ENCODE measurements around the gene AP2S1.
"Not testable (repeated sequence)": the region's sequence is repeated elsewhere in the genome, so short reads cannot be mapped to it uniquely, and the experiment has no call there.

AP2S1 gene

GRCh38 chr19:46850228-46851203 is at the start of gene AP2S1:
TSS of gene AP2S1 (minus strand) at chr19:46850846. CDS start at chr19:46850766, 80 bp downstream.
- Mint-ChIP-seq H3K4me3 (peak within 1 kb of the TSS; percentile 91), H3K27ac (peak within 1 kb of the TSS; percentile 90), H3K27me3 (no peaks in the 10 kb centered on the region), H3K36me3 (ENCODE audit: low read depth) (peaks cover 20% of the 10 kb centered on the region), H3K9me3 (no peaks in the 10 kb centered on the region), H3K4me1 (ENCODE audit: low read depth) (peaks cover 26% of the 10 kb centered on the region)
- peak; percentile 92 for DNase-seq

- Mint-ChIP-seq H3K27me3 (no peaks in the 10 kb centered on the region), H3K9me3 (no peaks in the 10 kb centered on the region), H3K36me3 (ENCODE audit: low read depth) (no peaks in the 10 kb centered on the region), H3K4me3 (no peak overlapping the region), H3K4me1 (ENCODE audit: low read depth) (peaks cover 53% of the 10 kb centered on the region), H3K27ac (no peak overlapping the region)
- no peak for DNase-seq
Observed at GRCh38 chr19:46900341-46900740, 49.7 kb upstream of the AP2S1 start.

GRCh38 chr19:46898731-46899130 is 48.1 kb upstream of the AP2S1 start:
- Mint-ChIP-seq H3K4me1 (ENCODE audit: low read depth) (peaks cover 52% of the 10 kb centered on the region), H3K36me3 (ENCODE audit: low read depth) (no peaks in the 10 kb centered on the region), H3K9me3 (no peaks in the 10 kb centered on the region), H3K4me3 (no peak overlapping the region), H3K27ac (no peak overlapping the region), H3K27me3 (no peaks in the 10 kb centered on the region)
- DNase-seq: no peak

GRCh38 chr19:46896076-46896794 is 45.6 kb upstream of the AP2S1 start:
- H3K4me1 Mint-ChIP-seq (ENCODE audit: low read depth): peaks cover 38% of the 10 kb centered on the region
- H3K4me3 Mint-ChIP-seq: no peak overlapping the region
- H3K27ac Mint-ChIP-seq: no peak overlapping the region
- H3K27me3 Mint-ChIP-seq: no peaks in the 10 kb centered on the region
- H3K36me3 Mint-ChIP-seq (ENCODE audit: low read depth): no peaks in the 10 kb centered on the region
- DNase-seq: no peak
- no peaks in the 10 kb centered on the region for H3K9me3 Mint-ChIP-seq

- H3K4me3 Mint-ChIP-seq: no peak overlapping the region
Observed at GRCh38 chr19:46892252-46893179, 41.9 kb upstream of the AP2S1 start.

GRCh38 chr19:46890423-46891170 is 40.0 kb upstream of the AP2S1 start:
- H3K27me3 Mint-ChIP-seq: no peaks in the 10 kb centered on the region
- H3K9me3 Mint-ChIP-seq: no peaks in the 10 kb centered on the region
- peaks cover 50% of the 10 kb centered on the region for H3K4me1 Mint-ChIP-seq (ENCODE audit: low read depth)
- no peak overlapping the region for H3K4me3 Mint-ChIP-seq
- peaks cover 3% of the 10 kb centered on the region for H3K36me3 Mint-ChIP-seq (ENCODE audit: low read depth)
- no peak overlapping the region for H3K27ac Mint-ChIP-seq
- no peak for DNase-seq

More at GRCh38 chr19:46892252-46893179, 41.9 kb upstream of the AP2S1 start:
- Mint-ChIP-seq H3K36me3 (ENCODE audit: low read depth) (peaks cover 2% of the 10 kb centered on the region), H3K27ac (no peak overlapping the region), H3K27me3 (no peaks in the 10 kb centered on the region), H3K4me1 (ENCODE audit: low read depth) (peaks cover 40% of the 10 kb centered on the region), H3K9me3 (no peaks in the 10 kb centered on the region)
- no peak for DNase-seq

- no peak for DNase-seq
- Mint-ChIP-seq H3K36me3 (ENCODE audit: low read depth) (peaks cover 3% of the 10 kb centered on the region), H3K4me3 (no peak overlapping the region), H3K27ac (no peak overlapping the region), H3K4me1 (ENCODE audit: low read depth) (peaks cover 44% of the 10 kb centered on the region), H3K9me3 (no peaks in the 10 kb centered on the region), H3K27me3 (no peaks in the 10 kb centered on the region)
Observed at GRCh38 chr19:46887240-46887782, 36.7 kb upstream of the AP2S1 start.

- no peaks in the 10 kb centered on the region for H3K9me3 Mint-ChIP-seq
- peaks cover 3% of the 10 kb centered on the region for H3K36me3 Mint-ChIP-seq (ENCODE audit: low read depth)
- H3K4me1 Mint-ChIP-seq (ENCODE audit: low read depth): peaks cover 44% of the 10 kb centered on the region
- no peak for DNase-seq
- no peaks in the 10 kb centered on the region for H3K27me3 Mint-ChIP-seq
- H3K4me3 Mint-ChIP-seq: no peak overlapping the region
- H3K27ac Mint-ChIP-seq: peak overlapping the region; percentile 5
Observed at GRCh38 chr19:46886546-46887239, 36.0 kb upstream of the AP2S1 start.

GRCh38 chr19:46885411-46885810 is 34.8 kb upstream of the AP2S1 start:
- Mint-ChIP-seq H3K9me3 (no peaks in the 10 kb centered on the region), H3K36me3 (ENCODE audit: low read depth) (peaks cover 3% of the 10 kb centered on the region), H3K4me3 (no peak overlapping the region), H3K4me1 (ENCODE audit: low read depth) (peaks cover 40% of the 10 kb centered on the region), H3K27me3 (no peaks in the 10 kb centered on the region), H3K27ac (no peak overlapping the region)
- no peak for DNase-seq

GRCh38 chr19:46882751-46883150 is 32.1 kb upstream of the AP2S1 start:
- peaks cover 44% of the 10 kb centered on the region for H3K4me1 Mint-ChIP-seq (ENCODE audit: low read depth)
- H3K27ac Mint-ChIP-seq; H3K4me3 Mint-ChIP-seq; DNase-seq; H3K9me3 Mint-ChIP-seq; H3K36me3 Mint-ChIP-seq (ENCODE audit: low read depth); H3K27me3 Mint-ChIP-seq: not testable (repeated sequence)

GRCh38 chr19:46882034-46882433 is 31.4 kb upstream of the AP2S1 start:
- Mint-ChIP-seq H3K4me3 (no peak overlapping the region), H3K9me3 (no peaks in the 10 kb centered on the region), H3K4me1 (ENCODE audit: low read depth) (peaks cover 37% of the 10 kb centered on the region), H3K27ac (no peak overlapping the region), H3K27me3 (no peaks in the 10 kb centered on the region), H3K36me3 (ENCODE audit: low read depth) (peaks cover 3% of the 10 kb centered on the region)
- DNase-seq: no peak

- no peak overlapping the region for H3K27ac Mint-ChIP-seq
- H3K27me3 Mint-ChIP-seq: no peaks in the 10 kb centered on the region
- DNase-seq: no peak
- H3K9me3 Mint-ChIP-seq: no peaks in the 10 kb centered on the region
- no peak overlapping the region for H3K4me3 Mint-ChIP-seq
- peaks cover 3% of the 10 kb centered on the region for H3K36me3 Mint-ChIP-seq (ENCODE audit: low read depth)
- H3K4me1 Mint-ChIP-seq (ENCODE audit: low read depth): peaks cover 29% of the 10 kb centered on the region
Observed at GRCh38 chr19:46881092-46881491, 30.4 kb upstream of the AP2S1 start.

- Mint-ChIP-seq H3K27ac (no peak overlapping the region), H3K4me3 (no peak overlapping the region), H3K9me3 (no peaks in the 10 kb centered on the region), H3K27me3 (no peaks in the 10 kb centered on the region), H3K4me1 (ENCODE audit: low read depth) (peaks cover 26% of the 10 kb centered on the region), H3K36me3 (ENCODE audit: low read depth) (peaks cover 4% of the 10 kb centered on the region)
- no peak for DNase-seq
Observed at GRCh38 chr19:46880431-46880830, 29.8 kb upstream of the AP2S1 start.

Data from activated T-cell treated with anti-CD3 and anti-CD28 coated beads, Interleukin-2, amount 50 U/mL, for 24 hours (primary cell).